Superior temporal gyrus (tissue), 1 donor: ENCODE measurements around the gene PAK6.

ENCODE experiments used
- DNase-seq: peaks from one replicate; pipeline ENCODE4 v3.0.0-alpha.2; 2016; ENCODE audit errors: extremely low spot score

Gene PAK6

GRCh38 chr15:40276927-40277326 lies 38.1 kb downstream of the PAK6 start:
- DNase-seq: no peak

- no peak for DNase-seq
Observed at GRCh38 chr15:40277471-40277870, 38.6 kb downstream of the PAK6 start.

- no peak for DNase-seq
Observed at GRCh38 chr15:40278026-40278425, 39.2 kb downstream of the PAK6 start.

- peak; percentile 77 for DNase-seq
Observed at GRCh38 chr15:40279437-40280141, 40.7 kb downstream of the PAK6 start.

GRCh38 chr15:40280260-40281056 lies 41.6 kb downstream of the PAK6 start:
- no peak for DNase-seq

- no peak for DNase-seq
Observed at GRCh38 chr15:40281057-40281800, 42.4 kb downstream of the PAK6 start.

- DNase-seq: no peak
Observed at GRCh38 chr15:40281801-40282146, 42.9 kb downstream of the PAK6 start.

- DNase-seq: no peak
Observed at GRCh38 chr15:40282147-40282868, 43.4 kb downstream of the PAK6 start.

- DNase-seq: no peak
Observed at GRCh38 chr15:40282869-40283614, 44.2 kb downstream of the PAK6 start, which contains the start of gene ANKRD63. TSS of gene ANKRD63 (minus strand) at chr15:40283064. CDS start at chr15:40282586, 478 bp downstream.

GRCh38 chr15:40283615-40284300 lies 44.9 kb downstream of the PAK6 start:
- DNase-seq: no peak

- no peak for DNase-seq
Observed at GRCh38 chr15:40285151-40285550, 46.3 kb downstream of the PAK6 start.

- no peak for DNase-seq
Observed at GRCh38 chr15:40285554-40286011, 46.7 kb downstream of the PAK6 start.

GRCh38 chr15:40286061-40286532 lies 47.2 kb downstream of the PAK6 start:
- DNase-seq: no peak

GRCh38 chr15:40286794-40287193 lies 47.9 kb downstream of the PAK6 start:
- no peak for DNase-seq

- no peak for DNase-seq
Observed at GRCh38 chr15:40287505-40287904, 48.6 kb downstream of the PAK6 start.

GRCh38 chr15:40287968-40288367 lies 49.1 kb downstream of the PAK6 start:
- no peak for DNase-seq

GRCh38 chr15:40289140-40289775 lies 50.4 kb downstream of the PAK6 start:
- DNase-seq: no peak

- no peak for DNase-seq
Observed at GRCh38 chr15:40290545-40290917, 51.7 kb downstream of the PAK6 start.

GRCh38 chr15:40290918-40291574 lies 52.2 kb downstream of the PAK6 start:
- DNase-seq: no peak
